Kidney (tissue), 14 donors: Measurements from ENCODE around the gene PCDHB11. TPM values are rescaled to one million over a fixed set of nuclear protein-coding genes. Genes with fewer than 3 reads are reported as not detected.
"Not testable (repeated sequence)": the region's sequence is repeated elsewhere in the genome, so short reads cannot be mapped to it uniquely, and the experiment has no call there.

Experiments used
- DNase-seq, 5 donors: peaks; one replicate each; pipeline ENCODE4 v3.0.0-alpha.2; 2013 to 2020
- FAIRE-seq: peaks from 2 replicates; lab custom pipeline; 2012; peaks lifted over from hg19 to GRCh38; lab: Jason Lieb, UNC
- H3K27ac ChIP-seq, 2 donors: one replicate each; pipeline ENCODE4 v1.7.0; 2013; ENCODE audit warnings: low read depth in 2 of 2, low read length in 2 of 2, inconsistent platforms in 1 of 2
- H3K27me3 ChIP-seq: one replicate; pipeline ENCODE4 v1.7.1; 2013; ENCODE audit warnings: low read length, inconsistent platforms; ENCODE audit not compliant: control insufficient read depth, insufficient read depth
- H3K36me3 ChIP-seq, 3 donors: one replicate each; pipeline versions ENCODE4 v1.7.0 to v1.7.1; 2013; ENCODE audit warnings: low read length in 3 of 3, control low read depth in 1 of 3, inconsistent platforms in 1 of 3; ENCODE audit not compliant: insufficient read depth in 3 of 3, control insufficient read depth in 2 of 3
- H3K4me1 ChIP-seq, 3 donors: one replicate each; pipeline versions ENCODE4 v1.7.0 to v1.7.1; 2013; ENCODE audit warnings: low read length in 3 of 3, inconsistent platforms in 1 of 3, low read depth in 1 of 3; ENCODE audit not compliant: control insufficient read depth in 2 of 3, insufficient read depth in 2 of 3
- H3K4me3 ChIP-seq, 3 donors: one replicate each; pipeline versions ENCODE4 v1.7.0 to v1.8.1; 2013; ENCODE audit warnings: low read length in 3 of 3, control low read depth in 1 of 3, inconsistent platforms in 1 of 3
- H3K9ac ChIP-seq, 3 donors: one replicate each; pipeline versions ENCODE4 v1.7.0 to v1.7.1; 2013; ENCODE audit warnings: low read length in 3 of 3, control low read depth in 1 of 3, inconsistent platforms in 1 of 3
- H3K9me3 ChIP-seq, 3 donors: one replicate each; pipeline versions ENCODE4 v1.7.0 to v1.7.1; 2013; ENCODE audit warnings: low read length in 3 of 3, control low read depth in 1 of 3, inconsistent platforms in 1 of 3; ENCODE audit not compliant: control insufficient read depth in 2 of 3, insufficient read depth in 1 of 3
- CTCF ChIP-seq: IDR thresholded peaks from 3 replicates; pipeline ENCODE4 v1.5.1; 2012; ENCODE audit warnings: mild to moderate bottlenecking, moderate library complexity, borderline replicate concordance; ENCODE audit not compliant: insufficient read depth; ENCODE audit errors: extremely low read depth
- intact Hi-C: fragments of 100-400 bp; cut with DNase I; formaldehyde crosslinking; loops from one replicate; pipeline ENCODE4 v1.11.1; 2022
- polyA plus RNA-seq: library from polyadenylated mRNA; stranded (reverse); fragments of 350-450 nt; fragmentation: Illumina TruSeq; extraction: RNeasy Lipid Tissue Mini Kit (QIAGEN cat#74804); gene quantifications from one replicate; pipeline ENCODE4 v1.2.3, GENCODE V29; 2014; ENCODE audit warnings: low read depth, low replicate concordance; ENCODE audit not compliant: insufficient read depth
- total RNA-seq: library from RNA; stranded (reverse); fragmentation: NEBNext Ultra II Directional; extraction: Animal tissue kit (Norgen Biotek cat#: 25700); gene quantifications from one replicate; pipeline ENCODE4 v1.2.1, GENCODE V29; 2021
- donor health status: control.
- donor health status: control.
- donor health status: control.
- donor health status: control.
- donor health status: control.
- donor health status: DM: yes; HTN: yes; CAD: no.
- donor health status: Normal renal cell carcinoma (clear cell type).

The PCDHB11 gene
- total and polyA plus RNA-seq, 2 donors from 2014 or later: 0.47 to 4.3 TPM

DNA sequence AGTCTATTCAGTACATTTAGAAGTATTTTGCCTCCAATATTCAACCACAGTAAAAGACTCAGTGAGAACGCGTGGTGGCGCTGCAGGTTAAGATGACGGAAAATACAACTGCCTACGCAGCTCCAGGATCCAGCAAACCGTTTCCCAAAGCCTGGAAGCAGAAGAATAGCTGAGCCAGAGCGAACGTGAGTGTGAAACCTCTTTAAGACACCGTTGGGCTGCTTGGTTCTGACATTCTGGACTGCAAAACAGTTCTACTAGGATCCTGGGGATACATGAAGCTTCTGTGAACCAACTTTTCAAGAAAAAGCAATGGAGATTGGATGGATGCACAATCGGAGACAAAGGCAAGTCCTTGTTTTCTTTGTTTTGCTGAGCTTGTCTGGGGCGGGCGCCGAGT lies 17.2 kb upstream of the PCDHB11 start, which contains the start of gene PCDHB16:
Gene PCDHB16, plus strand, starts transcription at position 140 of the 400 bp plus-strand sequence. Its CDS starts 173 bp downstream, at position 313.
- intact Hi-C loops: no loop called here
- no peak within 1 kb of the TSS for H3K27ac ChIP-seq
- H3K9ac ChIP-seq: no peak within 1 kb of the TSS
- peak within 1 kb of the TSS; percentile 36 to 50 (median 37) for H3K4me3 ChIP-seq
- H3K27me3 ChIP-seq: no peaks in the 10 kb centered on the region
- peak; percentile 44 to 67 (median 50) for DNase-seq
- peaks cover 0 to 22% (median 22%) of the 10 kb centered on the region in 3 donors for H3K9me3 ChIP-seq
- no peaks in the 10 kb centered on the region for H3K36me3 ChIP-seq
- H3K4me1 ChIP-seq: no peaks in the 10 kb centered on the region
- TF ChIP-seq CTCF: peak; percentile 40
- no peak for FAIRE-seq

DNA sequence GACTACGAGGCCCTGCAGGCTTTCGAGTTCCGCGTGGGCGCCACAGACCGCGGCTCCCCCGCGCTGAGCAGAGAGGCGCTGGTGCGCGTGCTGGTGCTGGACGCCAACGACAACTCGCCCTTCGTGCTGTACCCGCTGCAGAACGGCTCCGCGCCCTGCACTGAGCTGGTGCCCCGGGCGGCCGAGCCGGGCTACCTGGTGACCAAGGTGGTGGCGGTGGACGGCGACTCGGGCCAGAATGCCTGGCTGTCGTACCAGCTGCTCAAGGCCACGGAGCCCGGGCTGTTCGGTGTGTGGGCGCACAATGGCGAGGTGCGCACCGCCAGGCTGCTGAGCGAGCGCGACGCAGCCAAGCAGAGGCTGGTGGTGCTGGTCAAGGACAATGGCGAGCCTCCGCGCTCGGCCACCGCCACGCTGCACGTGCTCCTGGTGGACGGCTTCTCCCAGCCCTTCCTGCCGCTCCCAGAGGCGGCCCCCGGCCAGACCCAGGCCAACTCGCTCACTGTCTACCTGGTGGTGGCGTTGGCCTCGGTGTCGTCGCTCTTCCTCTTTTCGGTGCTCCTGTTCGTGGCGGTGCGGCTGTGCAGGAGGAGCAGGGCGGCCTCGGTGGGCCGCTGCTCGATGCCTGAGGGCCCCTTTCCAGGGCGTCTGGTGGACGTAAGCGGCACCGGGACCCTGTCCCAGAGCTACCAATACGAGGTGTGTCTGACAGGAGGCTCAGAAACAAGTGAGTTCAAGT lies 15.1 kb upstream of the PCDHB11 start:
- H3K27ac ChIP-seq, FAIRE-seq, H3K4me1 ChIP-seq, H3K27me3 ChIP-seq, H3K36me3 ChIP-seq, intact Hi-C loops, H3K9ac ChIP-seq, H3K4me3 ChIP-seq: not testable (repeated sequence)
- peaks cover 0 to 16% (median 15%) of the 10 kb centered on the region in 3 donors for H3K9me3 ChIP-seq
- peak in 1 of 5 donors; percentile 32 for DNase-seq

DNA sequence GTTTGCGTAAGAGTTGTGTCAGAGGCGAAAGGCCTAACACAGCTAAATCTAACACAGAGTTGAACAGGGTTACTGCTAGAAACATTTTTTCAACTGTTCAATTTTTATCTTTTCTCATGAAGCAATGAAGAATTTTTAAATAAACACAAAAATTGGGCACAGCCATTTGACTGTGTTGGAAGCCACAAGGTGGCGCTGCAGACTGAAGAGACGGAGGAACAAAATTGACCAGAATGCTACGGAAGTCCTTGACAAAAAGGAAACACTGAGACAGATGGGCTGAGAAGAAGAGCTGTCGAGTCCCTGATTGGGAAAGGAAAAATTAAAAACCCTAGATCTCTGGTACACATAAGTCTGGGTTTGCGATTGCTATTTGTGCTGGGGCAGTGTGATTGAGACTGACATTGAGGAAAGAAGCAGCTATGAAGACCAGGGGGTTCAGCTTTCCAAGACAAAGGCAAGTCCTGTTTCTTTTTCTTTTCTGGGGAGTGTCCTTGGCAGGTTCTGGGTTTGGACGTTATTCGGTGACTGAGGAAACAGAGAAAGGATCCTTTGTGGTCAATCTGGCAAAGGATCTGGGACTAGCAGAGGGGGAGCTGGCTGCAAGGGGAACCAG lies 12.4 kb upstream of the PCDHB11 start, which contains the start of gene PCDHB9:
Gene PCDHB9, plus strand, starts transcription at position 265 of the 616 bp plus-strand sequence. Its CDS starts 158 bp downstream, at position 423.
- peak; percentile 34 for TF ChIP-seq CTCF
- H3K4me3 ChIP-seq: peak within 1 kb of the TSS; percentile 16 to 50 (median 28)
- FAIRE-seq (no peak), DNase-seq (peak in 2 of 5 donors; percentile 17 to 28)
- H3K27me3 ChIP-seq: no peaks in the 10 kb centered on the region
- H3K9me3 ChIP-seq: peaks cover 0 to 24% (median 16%) of the 10 kb centered on the region in 3 donors
- no peak within 1 kb of the TSS for H3K27ac ChIP-seq
- no peak within 1 kb of the TSS for H3K9ac ChIP-seq
- H3K36me3 ChIP-seq: no peaks in the 10 kb centered on the region
- intact Hi-C loops: no loop called here
- no peaks in the 10 kb centered on the region for H3K4me1 ChIP-seq

DNA sequence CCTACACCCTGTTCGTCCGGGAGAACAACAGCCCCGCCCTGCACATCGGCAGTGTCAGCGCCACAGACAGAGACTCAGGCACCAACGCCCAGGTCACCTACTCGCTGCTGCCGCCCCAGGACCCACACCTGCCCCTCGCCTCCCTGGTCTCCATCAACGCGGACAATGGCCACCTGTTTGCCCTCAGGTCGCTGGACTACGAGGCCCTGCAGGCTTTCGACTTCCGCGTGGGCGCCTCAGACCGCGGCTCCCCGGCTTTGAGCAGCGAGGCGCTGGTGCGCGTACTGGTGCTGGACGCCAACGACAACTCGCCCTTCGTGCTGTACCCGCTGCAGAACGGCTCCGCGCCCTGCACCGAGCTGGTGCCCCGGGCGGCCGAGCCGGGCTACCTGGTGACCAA lies 10.7 kb upstream of the PCDHB11 start:
- peaks cover 0 to 18% (median 6%) of the 10 kb centered on the region in 3 donors for H3K9me3 ChIP-seq
- H3K4me1 ChIP-seq, H3K4me3 ChIP-seq, H3K27me3 ChIP-seq, H3K36me3 ChIP-seq, H3K9ac ChIP-seq, H3K27ac ChIP-seq, FAIRE-seq, intact Hi-C loops: not testable (repeated sequence)
- peak in 1 of 5 donors; percentile 44 for DNase-seq

DNA sequence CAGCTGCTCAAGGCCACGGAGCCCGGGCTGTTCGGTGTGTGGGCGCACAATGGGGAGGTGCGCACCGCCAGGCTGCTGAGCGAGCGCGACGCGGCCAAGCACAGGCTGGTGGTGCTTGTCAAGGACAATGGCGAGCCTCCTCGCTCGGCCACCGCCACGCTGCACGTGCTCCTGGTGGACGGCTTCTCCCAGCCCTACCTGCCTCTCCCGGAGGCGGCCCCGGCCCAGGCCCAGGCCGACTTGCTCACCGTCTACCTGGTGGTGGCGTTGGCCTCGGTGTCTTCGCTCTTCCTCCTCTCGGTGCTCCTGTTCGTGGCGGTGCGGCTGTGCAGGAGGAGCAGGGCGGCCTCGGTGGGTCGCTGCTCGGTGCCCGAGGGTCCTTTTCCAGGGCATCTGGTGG lies 10.3 kb upstream of the PCDHB11 start:
- H3K27me3 ChIP-seq, intact Hi-C loops, FAIRE-seq, DNase-seq, H3K36me3 ChIP-seq, H3K4me1 ChIP-seq, H3K9ac ChIP-seq, H3K27ac ChIP-seq, H3K4me3 ChIP-seq: not testable (repeated sequence)
- peaks cover 0 to 18% (median 6%) of the 10 kb centered on the region in 3 donors for H3K9me3 ChIP-seq
